GM06990 (cell line): Measurements from ENCODE around the gene ACRBP.
A peak's percentile ranks its signal among the peaks of the same experiment; 100 is the strongest.

Experiments
- DNase-seq: peaks from one replicate; pipeline ENCODE4 v3.0.0-alpha.2; 2011; ENCODE audit not compliant: insufficient read length; ENCODE audit errors: extremely low read depth
- H3K27me3 ChIP-seq: replicated peaks from 2 replicates; pipeline ENCODE4 v1.6.0; 2011; ENCODE audit warnings: low read length; ENCODE audit not compliant: control insufficient read depth, insufficient read depth
- H3K36me3 ChIP-seq: 2 replicates; pipeline ENCODE4 v1.5.1; 2011; ENCODE audit warnings: low read length; ENCODE audit not compliant: control insufficient read depth, insufficient read depth
- H3K4me3 ChIP-seq: replicated peaks from 2 replicates; pipeline ENCODE4 v1.5.1; 2011; ENCODE audit warnings: low read depth, mild to moderate bottlenecking, control low read depth, low read length
- TF ChIP-seq, protein P1 (sequence below): IDR thresholded peaks from 2 replicates; pipeline ENCODE4 v1.5.1; 2011; ENCODE audit warnings: low read length, control low read depth, mild to moderate bottlenecking, inconsistent platforms; ENCODE audit not compliant: insufficient read depth, poor library complexity, severe bottlenecking

The ACRBP gene

DNA sequence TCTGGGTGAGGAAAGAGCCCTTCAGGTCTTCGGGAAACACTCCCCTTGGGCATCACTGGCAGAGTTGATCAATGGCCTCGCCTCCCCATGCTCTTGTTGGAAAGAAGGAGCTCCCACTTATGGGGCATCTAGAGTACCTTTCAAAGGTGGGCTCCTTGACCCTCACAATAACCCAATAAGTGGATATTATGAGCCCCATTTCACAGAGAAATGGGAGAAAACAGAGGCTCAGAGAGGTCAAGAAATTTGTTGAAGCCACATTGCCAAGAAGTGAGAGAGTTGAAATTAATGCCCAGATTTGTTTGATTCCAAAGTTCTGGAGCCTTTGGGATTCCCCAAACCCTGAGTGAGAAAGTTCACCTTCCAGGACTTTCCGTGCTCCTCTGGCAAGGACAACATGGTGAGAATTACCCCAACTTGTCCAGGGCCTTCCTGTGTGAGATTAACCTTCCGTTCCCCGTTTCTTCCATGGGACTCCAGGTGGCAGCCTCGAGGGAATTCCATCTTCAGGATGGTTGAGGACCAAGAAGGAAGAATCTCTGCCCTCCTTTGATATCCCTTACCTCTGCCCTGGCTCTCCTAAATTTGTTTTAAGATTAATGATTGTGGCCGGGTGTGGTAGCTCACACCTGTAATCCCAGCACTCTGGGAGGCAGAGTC lies 32.6 kb downstream of the ACRBP start:
- no peaks in the 10 kb centered on the region for H3K27me3 ChIP-seq
- H3K4me3 ChIP-seq = no peak overlapping the region
- peaks cover 3% of the 10 kb centered on the region; the same call in 1 of the 2 replicates for H3K36me3 ChIP-seq
- no peak for DNase-seq
- TF ChIP-seq, protein P1, sequence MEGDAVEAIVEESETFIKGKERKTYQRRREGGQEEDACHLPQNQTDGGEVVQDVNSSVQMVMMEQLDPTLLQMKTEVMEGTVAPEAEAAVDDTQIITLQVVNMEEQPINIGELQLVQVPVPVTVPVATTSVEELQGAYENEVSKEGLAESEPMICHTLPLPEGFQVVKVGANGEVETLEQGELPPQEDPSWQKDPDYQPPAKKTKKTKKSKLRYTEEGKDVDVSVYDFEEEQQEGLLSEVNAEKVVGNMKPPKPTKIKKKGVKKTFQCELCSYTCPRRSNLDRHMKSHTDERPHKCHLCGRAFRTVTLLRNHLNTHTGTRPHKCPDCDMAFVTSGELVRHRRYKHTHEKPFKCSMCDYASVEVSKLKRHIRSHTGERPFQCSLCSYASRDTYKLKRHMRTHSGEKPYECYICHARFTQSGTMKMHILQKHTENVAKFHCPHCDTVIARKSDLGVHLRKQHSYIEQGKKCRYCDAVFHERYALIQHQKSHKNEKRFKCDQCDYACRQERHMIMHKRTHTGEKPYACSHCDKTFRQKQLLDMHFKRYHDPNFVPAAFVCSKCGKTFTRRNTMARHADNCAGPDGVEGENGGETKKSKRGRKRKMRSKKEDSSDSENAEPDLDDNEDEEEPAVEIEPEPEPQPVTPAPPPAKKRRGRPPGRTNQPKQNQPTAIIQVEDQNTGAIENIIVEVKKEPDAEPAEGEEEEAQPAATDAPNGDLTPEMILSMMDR = no peak

DNA sequence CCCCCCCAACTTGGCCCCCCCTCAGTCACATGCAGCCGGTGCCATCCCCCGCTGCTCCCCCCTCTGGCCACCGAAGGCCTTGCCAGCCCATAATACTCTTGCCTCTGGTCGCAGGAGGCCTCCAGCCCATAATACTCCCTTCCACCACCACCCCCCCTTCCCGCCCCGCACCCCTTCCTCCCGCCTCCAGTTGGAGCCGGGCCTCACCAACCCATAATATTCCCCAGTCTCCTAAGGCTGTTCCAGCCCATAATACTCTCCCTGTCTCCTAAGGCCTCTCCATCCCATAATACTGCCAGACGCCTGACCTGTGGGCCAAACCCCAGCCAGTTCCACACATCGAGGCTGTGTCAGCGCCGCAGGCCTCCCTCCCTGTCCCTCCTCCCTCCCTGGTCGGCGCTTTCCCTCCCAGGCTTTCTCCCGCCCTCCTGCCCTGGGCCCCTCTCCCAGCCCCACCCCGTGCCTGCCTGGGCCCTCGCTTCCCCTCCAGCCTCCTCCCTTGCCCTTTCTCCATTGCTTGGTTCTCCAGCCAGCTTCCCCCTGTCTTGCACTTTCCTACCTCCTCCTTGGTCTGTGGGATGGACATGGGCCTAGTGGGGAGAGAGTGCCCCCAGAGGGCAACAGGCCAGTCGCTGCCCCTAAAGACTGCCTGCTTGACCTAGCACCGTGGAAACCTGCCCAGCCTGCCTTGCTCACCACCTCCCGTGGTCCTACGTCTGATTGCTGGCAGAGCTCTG lies 33.3 kb downstream of the ACRBP start:
- TF ChIP-seq, protein P1 = peak; percentile 6
- DNase-seq = peak; percentile 50
- no peak overlapping the region for H3K4me3 ChIP-seq
- H3K27me3 ChIP-seq = no peaks in the 10 kb centered on the region
- H3K36me3 ChIP-seq = no peaks in the 10 kb centered on the region

DNA sequence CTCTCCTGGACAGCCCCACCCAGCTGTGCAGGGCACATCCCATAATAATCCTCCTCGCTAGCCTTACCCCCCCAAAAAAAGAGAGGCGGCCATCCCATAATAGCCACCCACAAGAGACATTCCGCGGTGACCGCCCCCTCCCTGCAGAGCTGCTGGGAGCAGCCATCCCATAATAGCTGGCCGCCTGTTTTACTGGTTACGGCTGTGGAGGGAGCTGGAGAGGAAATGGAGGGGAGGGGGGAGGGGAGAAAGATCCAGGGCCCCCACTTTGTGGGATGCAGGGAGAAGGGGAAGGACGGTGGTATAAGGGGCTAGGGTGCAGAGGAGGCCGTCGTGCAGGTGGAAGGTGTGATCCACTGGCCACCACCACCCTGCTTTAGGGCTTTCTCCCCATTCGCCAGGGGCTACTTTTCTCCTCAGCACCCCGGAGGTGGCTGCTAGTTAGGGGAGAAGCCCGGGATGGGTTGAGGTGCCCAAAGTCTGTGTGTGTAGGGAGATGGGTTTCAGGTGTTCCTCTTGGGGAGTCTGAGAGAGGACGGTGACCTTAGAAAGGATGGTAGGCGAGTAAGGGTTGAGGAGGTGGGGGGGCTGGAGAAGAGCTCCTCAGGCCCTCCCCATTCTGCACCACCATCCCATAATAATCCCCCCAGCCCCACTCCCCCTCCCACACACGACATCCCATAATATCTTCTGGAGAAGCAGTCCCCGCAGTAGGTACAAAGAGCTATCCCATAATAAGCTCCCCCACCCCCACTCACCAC lies 34.0 kb downstream of the ACRBP start:
- Histone ChIP-seq H3K27me3 (no peaks in the 10 kb centered on the region), H3K36me3 (no peaks in the 10 kb centered on the region), H3K4me3 (no peak overlapping the region)
- peak; percentile 36 for DNase-seq
- TF ChIP-seq, protein P1 = no peak

DNA sequence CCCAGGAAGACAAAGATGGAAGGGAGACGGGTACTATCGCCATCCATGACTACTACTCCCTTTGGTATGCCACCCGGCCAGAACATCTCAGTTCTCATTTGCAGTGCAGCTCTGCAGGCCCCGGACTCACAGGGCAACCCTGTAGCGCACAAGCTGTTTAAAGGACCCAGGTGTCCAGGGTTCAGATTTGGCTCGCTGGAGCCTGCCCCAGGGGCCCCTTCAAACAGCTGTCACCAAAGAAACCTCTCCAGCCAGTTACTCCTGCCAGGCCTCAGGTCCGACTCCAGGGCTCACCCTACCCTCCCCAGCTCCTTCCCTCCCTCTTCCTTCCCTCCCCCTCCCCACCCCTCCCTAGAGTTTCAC lies 34.6 kb downstream of the ACRBP start:
- H3K4me3 ChIP-seq = no peak overlapping the region
- no peak for DNase-seq
- TF ChIP-seq, protein P1 = no peak

DNA sequence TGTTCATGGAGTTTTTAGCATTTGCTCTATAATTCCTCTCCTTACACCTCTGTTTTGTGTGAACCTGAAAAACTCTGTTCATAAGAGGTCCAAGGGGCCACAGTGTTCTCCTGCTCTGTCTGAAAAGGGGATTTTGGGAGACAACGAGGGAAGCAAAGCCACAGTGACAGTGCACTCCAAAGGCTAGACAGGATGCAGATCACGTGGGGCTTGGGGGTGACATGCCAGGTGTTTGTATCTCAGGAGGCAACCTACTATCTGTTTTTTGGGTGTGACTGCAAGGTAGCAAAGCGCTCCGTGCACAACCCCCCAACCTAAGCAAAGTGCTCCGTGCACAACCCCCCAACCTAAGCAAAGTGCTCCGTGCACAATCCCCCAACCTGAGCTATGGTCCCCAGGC lies 35.0 kb downstream of the ACRBP start:
- TF ChIP-seq, protein P1 = no peak
- H3K36me3 ChIP-seq = no peaks in the 10 kb centered on the region
- no peaks in the 10 kb centered on the region for H3K27me3 ChIP-seq
- no peak overlapping the region for H3K4me3 ChIP-seq
- no peak for DNase-seq

More for the DNA sequence above, 34.6 kb downstream of the ACRBP start:
- Histone ChIP-seq H3K36me3 (no peaks in the 10 kb centered on the region), H3K27me3 (no peaks in the 10 kb centered on the region)
